ENCODE measurements around the gene CFI. TPM values are rescaled to one million over a fixed set of nuclear protein-coding genes. Genes with fewer than 3 reads are reported as not detected.
A peak's percentile ranks its signal among the peaks of the same experiment; 100 is the strongest.

The CFI gene
- total RNA-seq, 3 donors from 2014 or later (not counting 1 experiment from before 2014, with no cell fraction given) = not detected

GRCh38 chr4:109703664-109704361, 98.0 kb downstream of the CFI start:
- no peak for TF ChIP-seq CTCF (IDR thresholded peaks at IDR 0.05)
- no peaks in the 10 kb centered on the region for H3K9me3 Mint-ChIP-seq
- Histone ChIP-seq H3K4me3 (ENCODE audit: low read length) (peak overlapping the region; percentile 66), H3K36me3 (ENCODE audit: control insufficient read depth, insufficient read depth, low read length) (no peaks in the 10 kb centered on the region), H3K27me3 (ENCODE audit: control insufficient read depth, insufficient read depth, low read length) (no peaks in the 10 kb centered on the region), H3K9me3 (ENCODE audit: control insufficient read depth, insufficient read depth, low read length) (no peaks in the 10 kb centered on the region), H3K4me1 (ENCODE audit: control insufficient read depth, insufficient read depth, low read length) (peaks cover 17% of the 10 kb centered on the region), H3K27ac (ENCODE audit: low read length) (no peak overlapping the region)
- H3K36me3 Mint-ChIP-seq = no peaks in the 10 kb centered on the region
- DNase-seq (no peak), ATAC-seq (no peak)
- H3K4me1 Mint-ChIP-seq = peaks cover 25 to 30% of the 10 kb centered on the region in 2 donors
- peaks cover 0 to 4% of the 10 kb centered on the region in 2 donors for H3K27me3 Mint-ChIP-seq (ENCODE audit: low read depth in 2 of 2)
- WGBS (ENCODE audit: insufficient coverage) = 26% methylated on average over 11 of the region's 11 CpGs
- H3K4me3 Mint-ChIP-seq = peak overlapping the region; percentile 98
- intact Hi-C loops (cut with micrococcal nuclease) = loop anchor here (1.0 kb wide), 1 partner anchor 122 kb away; no protein-coding TSS in a partner anchor
- H3K27ac Mint-ChIP-seq = peak overlapping the region; percentile 21 to 92

GRCh38 chr4:109702950-109703663, 98.7 kb downstream of the CFI start, which contains the start of gene CASP6:
TSS of gene CASP6 (minus strand) at chr4:109703445. CDS start at chr4:109703395, 50 bp downstream.
- Mint-ChIP-seq H3K9me3 (no peaks in the 10 kb centered on the region), H3K4me1 (peaks cover 25 to 30% of the 10 kb centered on the region in 2 donors), H3K27ac (peak within 1 kb of the TSS; percentile 85 to 92), H3K4me3 (peak within 1 kb of the TSS; percentile 98), H3K27me3 (ENCODE audit: low read depth in 2 of 2) (peaks cover 0 to 4% of the 10 kb centered on the region in 2 donors), H3K36me3 (no peaks in the 10 kb centered on the region)
- DNase-seq (peak; percentile 66 to 87), ATAC-seq (peak; percentile 92)
- Histone ChIP-seq H3K27ac (ENCODE audit: low read length) (peak within 1 kb of the TSS; percentile 29), H3K27me3 (ENCODE audit: control insufficient read depth, insufficient read depth, low read length) (no peaks in the 10 kb centered on the region), H3K4me3 (ENCODE audit: low read length) (peak within 1 kb of the TSS; percentile 66), H3K36me3 (ENCODE audit: control insufficient read depth, insufficient read depth, low read length) (no peaks in the 10 kb centered on the region), H3K4me1 (ENCODE audit: control insufficient read depth, insufficient read depth, low read length) (peaks cover 17% of the 10 kb centered on the region), H3K9me3 (ENCODE audit: control insufficient read depth, insufficient read depth, low read length) (no peaks in the 10 kb centered on the region)
- under 1% methylated on average over 72 of the region's 72 CpGs for WGBS (ENCODE audit: insufficient coverage)
- intact Hi-C loops (cut with micrococcal nuclease) = loop anchor here (1.0 kb wide), 2 partner anchors 123 to 281 kb away; no protein-coding TSS in a partner anchor
- peak; percentile 71 for TF ChIP-seq CTCF (IDR thresholded peaks at IDR 0.05)

- Histone ChIP-seq H3K27me3 (ENCODE audit: control insufficient read depth, insufficient read depth, low read length) (no peaks in the 10 kb centered on the region), H3K27ac (ENCODE audit: low read length) (no peak overlapping the region), H3K9me3 (ENCODE audit: control insufficient read depth, insufficient read depth, low read length) (no peaks in the 10 kb centered on the region), H3K4me1 (ENCODE audit: control insufficient read depth, insufficient read depth, low read length) (peaks cover 17% of the 10 kb centered on the region), H3K36me3 (ENCODE audit: control insufficient read depth, insufficient read depth, low read length) (no peaks in the 10 kb centered on the region), H3K4me3 (ENCODE audit: low read length) (peak overlapping the region; percentile 66)
- H3K9me3 Mint-ChIP-seq = no peaks in the 10 kb centered on the region
- intact Hi-C loops (cut with micrococcal nuclease) = loop anchor here (1.0 kb wide), 1 partner anchor 279 kb away; no protein-coding TSS in a partner anchor
- peak overlapping the region; percentile 85 to 92 for H3K27ac Mint-ChIP-seq
- H3K4me1 Mint-ChIP-seq = peaks cover 25 to 30% of the 10 kb centered on the region in 2 donors
- H3K36me3 Mint-ChIP-seq = no peaks in the 10 kb centered on the region
- TF ChIP-seq CTCF (IDR thresholded peaks at IDR 0.05) = no peak
- ATAC-seq (no peak), DNase-seq (peak in 1 of 2 donors; percentile 37)
- 39% methylated on average over 20 of the region's 21 CpGs for WGBS (ENCODE audit: insufficient coverage)
- peaks cover 0 to 4% of the 10 kb centered on the region in 2 donors for H3K27me3 Mint-ChIP-seq (ENCODE audit: low read depth in 2 of 2)
- H3K4me3 Mint-ChIP-seq = peak overlapping the region; percentile 98
These were observed 100.0 kb downstream of the CFI start for GRCh38 chr4:109701566-109702410.
